Ovary (tissue), 3 donors: ENCODE results near the gene THAP12.

Source experiments
- CTCF ChIP-seq, 3 donors: fragments of 450-650 bp in 2 of 3; fragments of 200-600 bp in 1 of 3; IDR thresholded peaks; one replicate each; pipeline versions ENCODE4 v1.5.1 to v1.8.0; 2016 to 2022; ENCODE audit warnings: antibody characterized with exemption in 3 of 3, mild to moderate bottlenecking in 1 of 3
- POLR2A ChIP-seq: fragments of 450-650 bp; IDR thresholded peaks from one replicate; pipeline ENCODE4 v1.6.1; 2017; ENCODE audit warnings: antibody characterized with exemption, mild to moderate bottlenecking, moderate library complexity
- donor health status: DM: no; HTN: no; CAD: no.

GRCh38 chr11:76424379-76424778 is 43.4 kb upstream of the THAP12 start:
- TF ChIP-seq CTCF (IDR thresholded peaks at IDR 0.05) (no peak), POLR2A (no peak)
